A549 (cell line): ENCODE results near the gene ANO3. TPM values are rescaled to one million over a fixed set of nuclear protein-coding genes. Genes with fewer than 3 reads are reported as not detected.

Experiments
- ATAC-seq, 2 experiments: fragments of 200-7000 bp in 1 of 2; fragments of >200 bp in 1 of 2; cut with Nextera tagmentation in 1 of 2; cut with Tn5 transposase in 1 of 2; 3 replicates each; pipeline versions ENCODE4 v1.8.0 to v1.9.1; 2018 to 2020; ENCODE audit warnings: mild to moderate bottlenecking in 1 of 2, moderate library complexity in 1 of 2
- CTCF ChIA-PET: fragments of 300-600 bp; sonication (Branson Sonifier 250); formaldehyde crosslinking; extraction: SDS; loops from one replicate; lab custom pipeline; 2021; ENCODE audit warnings: antibody characterized with exemption, inconsistent platforms; lab: Yijun Ruan, JAX
- POLR2A ChIA-PET: fragments of 350-600 bp; formaldehyde crosslinking; extraction: SDS; loops from one replicate; lab custom pipeline; 2021; ENCODE audit warnings: antibody characterized with exemption, inconsistent platforms; lab: Yijun Ruan, JAX
- DNase-seq, 2 experiments: peaks; one replicate each; pipeline versions ENCODE4 v3.0.0 to v3.0.0-alpha.2; 2011 to 2016; ENCODE audit warnings: low read depth in 1 of 2, low spot score in 1 of 2
- FAIRE-seq: peaks from 2 replicates; lab custom pipeline; 2011; peaks lifted over from hg19 to GRCh38; lab: Jason Lieb, UNC
- H3K27ac ChIP-seq, 2 experiments: fragments of >200 bp; sonication (Bioruptor Twin); formaldehyde crosslinking; 3 replicates each; pipeline ENCODE4 v1.5.1; 2016 to 2017
- H3K4me1 ChIP-seq: fragments of >200 bp; sonication (Bioruptor Twin); formaldehyde crosslinking; 3 replicates; pipeline ENCODE4 v1.6.1; 2016
- H3K4me2 ChIP-seq: fragments of >200 bp; sonication (Bioruptor Twin); formaldehyde crosslinking; 3 replicates; pipeline ENCODE4 v1.6.1; 2016
- H3K4me3 ChIP-seq: fragments of >200 bp; sonication (Bioruptor Twin); formaldehyde crosslinking; 3 replicates; pipeline ENCODE4 v1.5.1; 2016
- H3K9me3 ChIP-seq: fragments of >200 bp; sonication (Bioruptor Twin); formaldehyde crosslinking; 3 replicates; pipeline ENCODE4 v1.6.1; 2016
- CBX2 ChIP-seq: fragments of 200-600 bp; sonication (generic); IDR thresholded peaks from 2 replicates; pipeline ENCODE4 v1.6.1; 2016; ENCODE audit warnings: low read depth, mild to moderate bottlenecking, borderline replicate concordance
- CEBPB ChIP-seq, 2 experiments: fragments of >200 bp in 1 of 2; sonication (Bioruptor Twin) in 1 of 2; formaldehyde crosslinking in 1 of 2; IDR thresholded peaks; 2 replicates each; pipeline ENCODE4 v1.6.1; 2012 to 2016
- ESRRA ChIP-seq: fragments of 150-350 bp; IDR thresholded peaks from 2 replicates; pipeline ENCODE4 v1.6.1; 2014; ENCODE audit warnings: mild to moderate bottlenecking, low read length, borderline replicate concordance
- FOSB ChIP-seq: fragments of 250-450 bp; sonication (Bioruptor Pico); IDR thresholded peaks from 2 replicates; pipeline ENCODE4 v1.5.0; 2020; ENCODE audit warnings: mild to moderate bottlenecking, moderate library complexity
- FOSL2 ChIP-seq, 2 experiments: fragments of 450-650 bp in 1 of 2; fragments of >200 bp in 1 of 2; sonication (Bioruptor Twin) in 1 of 2; formaldehyde crosslinking; IDR thresholded peaks; 2 replicates each; pipeline versions ENCODE4 v1.5.0 to v1.6.1; 2016 to 2020; ENCODE audit warnings: mild to moderate bottlenecking in 1 of 2, moderate library complexity in 1 of 2
- GATA3 ChIP-seq: IDR thresholded peaks from 2 replicates; pipeline ENCODE4 v1.6.1; 2012; ENCODE audit warnings: borderline replicate concordance
- HOXB13 ChIP-seq: fragments of 250-450 bp; sonication (Bioruptor Pico); IDR thresholded peaks from 2 replicates; pipeline ENCODE4 v1.5.0; 2020; ENCODE audit warnings: low read depth, mild to moderate bottlenecking, moderate library complexity
- JUNB ChIP-seq: fragments of >200 bp; sonication (Bioruptor Twin); formaldehyde crosslinking; IDR thresholded peaks from 2 replicates; pipeline ENCODE4 v1.6.1; 2016
- MAZ ChIP-seq: fragments of 150-350 bp; IDR thresholded peaks from 2 replicates; pipeline ENCODE4 v1.6.1; 2014; ENCODE audit warnings: antibody characterized with exemption, low read depth, low read length, borderline replicate concordance
- RCOR1 ChIP-seq: fragments of 150-350 bp; IDR thresholded peaks from 2 replicates; pipeline ENCODE4 v1.6.1; 2014; ENCODE audit warnings: antibody characterized with exemption, low read length, low read depth
- TP53 ChIP-seq: fragments of 250-450 bp; sonication (Bioruptor Pico); IDR thresholded peaks from 2 replicates; pipeline ENCODE4 v1.5.0; 2021; ENCODE audit warnings: mild to moderate bottlenecking, moderate library complexity
- ZC3H11A ChIP-seq: fragments of 450-650 bp; IDR thresholded peaks from 2 replicates; pipeline ENCODE4 v1.6.1; 2014; ENCODE audit warnings: antibody characterized with exemption, mild to moderate bottlenecking
- WGBS: methylation state at CpG from one replicate; pipeline ENCODE4 v1.1.6; 2017; ENCODE audit errors: missing lambda C conversion rate; 5-methylcytosine and 5-hydroxymethylcytosine counted together
- polyA plus RNA-seq, 4 experiments: library from polyadenylated mRNA; depleted of rRNA in 3 of 4; stranded (reverse); fragments of >200 nt; fragmentation: RNase III in 1 of 4; extraction: RNeasy Plus Mini Kit Qiagen cat#74134 plus additional on column Dnase treatment in 1 of 4; gene quantifications; 2 replicates in 3 of 4; 3 replicates in 1 of 4; pipeline ENCODE4 v1.2.3, GENCODE V29; 2011 to 2017
- TF ChIP-seq, protein P1 (sequence below): fragments of 150-350 bp; IDR thresholded peaks from 2 replicates; pipeline ENCODE4 v1.6.1; 2014; ENCODE audit warnings: low read depth, mild to moderate bottlenecking, low read length
- TF ChIP-seq, protein P2 (sequence below): fragments of >200 bp; sonication (Bioruptor Twin); formaldehyde crosslinking; IDR thresholded peaks from 3 replicates; pipeline ENCODE4 v1.5.1; 2016
- TF ChIP-seq, protein P3 (sequence below): fragments of >200 bp; sonication (Bioruptor Twin); formaldehyde crosslinking; IDR thresholded peaks from 3 replicates; pipeline ENCODE4 v1.6.1; 2016
- TF ChIP-seq, protein P4 (sequence below): fragments of 250-450 bp; sonication (Bioruptor Pico); IDR thresholded peaks from 2 replicates; pipeline ENCODE4 v1.5.0; 2020; ENCODE audit warnings: low read depth, mild to moderate bottlenecking, moderate library complexity
- TF ChIP-seq, protein P5 (sequence below): fragments of 200-600 bp; sonication (generic); IDR thresholded peaks from 2 replicates; pipeline ENCODE4 v1.6.1; 2016; ENCODE audit warnings: antibody characterized with exemption, mild to moderate bottlenecking, moderate library complexity

ANO3 gene
- polyA plus RNA-seq, 2 of the 4 experiments (the other 2 are of a cell fraction), result not detected

DNA sequence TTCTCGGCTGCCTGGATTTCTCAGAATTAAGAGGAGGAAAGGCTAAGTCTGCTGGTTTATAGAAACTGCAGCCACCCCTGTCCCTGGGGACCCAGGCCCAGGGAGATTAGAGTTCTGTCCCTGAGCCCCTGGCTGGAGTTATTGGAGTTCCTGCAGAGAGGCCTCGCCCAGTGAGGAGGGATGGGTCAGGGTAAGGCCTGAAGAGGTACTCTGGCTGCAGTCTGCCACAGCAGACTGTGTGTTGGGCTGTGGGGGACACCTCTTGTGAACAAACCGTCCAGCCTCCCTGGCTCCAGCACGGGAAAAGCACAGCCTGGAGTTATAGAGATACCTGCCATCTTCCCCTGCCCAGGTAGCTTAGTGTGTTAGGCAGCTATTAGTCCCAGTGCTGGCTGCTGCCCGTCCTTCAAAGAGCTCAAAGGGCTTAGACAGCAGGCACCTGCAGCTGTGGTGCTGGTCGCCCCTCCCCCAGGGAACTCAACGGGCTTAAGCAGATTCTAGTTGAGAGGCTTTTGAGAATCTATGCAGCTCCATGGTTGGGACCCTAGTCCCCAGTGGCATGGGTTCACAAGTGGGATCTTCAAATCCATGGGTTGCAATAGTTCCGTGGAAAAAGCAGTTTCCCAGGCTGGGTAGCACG is 276.7 kb downstream of the ANO3 start:
- CTCF ChIA-PET, result no interaction called here

DNA sequence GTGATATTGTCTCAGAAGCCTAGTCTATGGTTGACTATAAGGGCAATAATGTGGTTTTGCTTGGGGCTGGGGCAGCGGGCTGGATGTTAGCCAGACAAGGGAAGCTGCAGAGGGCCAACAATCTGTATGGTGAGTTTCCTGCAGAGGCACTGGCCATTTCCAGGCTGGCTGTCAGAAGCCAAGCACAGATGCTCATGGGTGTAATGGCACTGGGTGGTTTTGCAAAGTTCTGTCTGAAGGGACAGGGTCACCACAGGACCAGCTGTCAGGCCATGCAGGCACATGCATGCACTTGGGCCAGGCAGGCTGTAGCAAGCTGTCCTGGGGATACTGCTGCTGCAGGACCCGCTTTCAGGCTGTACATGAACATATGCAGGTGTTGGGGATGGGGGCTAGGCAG is 281.8 kb downstream of the ANO3 start:
- Histone ChIP-seq H3K27ac (no peak overlapping the region), H3K4me2 (no peak overlapping the region), H3K9me3 (0 out of 3 replicates have a peak, but pooled peaks cover 4% of the 10 kb centered on the region), H3K4me1 (no peaks in the 10 kb centered on the region), H3K4me3 (no peak overlapping the region)
- POLR2A ChIA-PET, result no interaction called here
- CTCF ChIA-PET, result no interaction called here
- WGBS, result 38% methylated on average over 2 of the region's 2 CpGs
- FAIRE-seq, result no peak
- no peak for ATAC-seq
- no peak for TF ChIP-seq HOXB13
- TF ChIP-seq, protein P1, sequence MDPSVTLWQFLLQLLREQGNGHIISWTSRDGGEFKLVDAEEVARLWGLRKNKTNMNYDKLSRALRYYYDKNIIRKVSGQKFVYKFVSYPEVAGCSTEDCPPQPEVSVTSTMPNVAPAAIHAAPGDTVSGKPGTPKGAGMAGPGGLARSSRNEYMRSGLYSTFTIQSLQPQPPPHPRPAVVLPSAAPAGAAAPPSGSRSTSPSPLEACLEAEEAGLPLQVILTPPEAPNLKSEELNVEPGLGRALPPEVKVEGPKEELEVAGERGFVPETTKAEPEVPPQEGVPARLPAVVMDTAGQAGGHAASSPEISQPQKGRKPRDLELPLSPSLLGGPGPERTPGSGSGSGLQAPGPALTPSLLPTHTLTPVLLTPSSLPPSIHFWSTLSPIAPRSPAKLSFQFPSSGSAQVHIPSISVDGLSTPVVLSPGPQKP, result no peak
- TF ChIP-seq JUNB, result no peak
- TF ChIP-seq ESRRA, result no peak
- TF ChIP-seq RCOR1, result no peak
- no peak for TF ChIP-seq GATA3
- TF ChIP-seq ZC3H11A, result no peak
- TF ChIP-seq, protein P2, sequence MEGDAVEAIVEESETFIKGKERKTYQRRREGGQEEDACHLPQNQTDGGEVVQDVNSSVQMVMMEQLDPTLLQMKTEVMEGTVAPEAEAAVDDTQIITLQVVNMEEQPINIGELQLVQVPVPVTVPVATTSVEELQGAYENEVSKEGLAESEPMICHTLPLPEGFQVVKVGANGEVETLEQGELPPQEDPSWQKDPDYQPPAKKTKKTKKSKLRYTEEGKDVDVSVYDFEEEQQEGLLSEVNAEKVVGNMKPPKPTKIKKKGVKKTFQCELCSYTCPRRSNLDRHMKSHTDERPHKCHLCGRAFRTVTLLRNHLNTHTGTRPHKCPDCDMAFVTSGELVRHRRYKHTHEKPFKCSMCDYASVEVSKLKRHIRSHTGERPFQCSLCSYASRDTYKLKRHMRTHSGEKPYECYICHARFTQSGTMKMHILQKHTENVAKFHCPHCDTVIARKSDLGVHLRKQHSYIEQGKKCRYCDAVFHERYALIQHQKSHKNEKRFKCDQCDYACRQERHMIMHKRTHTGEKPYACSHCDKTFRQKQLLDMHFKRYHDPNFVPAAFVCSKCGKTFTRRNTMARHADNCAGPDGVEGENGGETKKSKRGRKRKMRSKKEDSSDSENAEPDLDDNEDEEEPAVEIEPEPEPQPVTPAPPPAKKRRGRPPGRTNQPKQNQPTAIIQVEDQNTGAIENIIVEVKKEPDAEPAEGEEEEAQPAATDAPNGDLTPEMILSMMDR, result no peak
- TF ChIP-seq, protein P3, sequence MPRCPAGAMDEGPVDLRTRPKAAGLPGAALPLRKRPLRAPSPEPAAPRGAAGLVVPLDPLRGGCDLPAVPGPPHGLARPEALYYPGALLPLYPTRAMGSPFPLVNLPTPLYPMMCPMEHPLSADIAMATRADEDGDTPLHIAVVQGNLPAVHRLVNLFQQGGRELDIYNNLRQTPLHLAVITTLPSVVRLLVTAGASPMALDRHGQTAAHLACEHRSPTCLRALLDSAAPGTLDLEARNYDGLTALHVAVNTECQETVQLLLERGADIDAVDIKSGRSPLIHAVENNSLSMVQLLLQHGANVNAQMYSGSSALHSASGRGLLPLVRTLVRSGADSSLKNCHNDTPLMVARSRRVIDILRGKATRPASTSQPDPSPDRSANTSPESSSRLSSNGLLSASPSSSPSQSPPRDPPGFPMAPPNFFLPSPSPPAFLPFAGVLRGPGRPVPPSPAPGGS, result no peak
- no peak for TF ChIP-seq FOSB (CRISPR knock-in tag)
- TF ChIP-seq MAZ, result no peak
- no peak for TF ChIP-seq FOSL2 (IDR thresholded peaks at IDR 0.05)
- no peak for TF ChIP-seq FOSL2 (CRISPR knock-in tag; IDR thresholded peaks at IDR 0.05)
- TF ChIP-seq CBX2, result no peak
- no peak for TF ChIP-seq CEBPB (IDR thresholded peaks at IDR 0.05)
- TF ChIP-seq, protein P4, sequence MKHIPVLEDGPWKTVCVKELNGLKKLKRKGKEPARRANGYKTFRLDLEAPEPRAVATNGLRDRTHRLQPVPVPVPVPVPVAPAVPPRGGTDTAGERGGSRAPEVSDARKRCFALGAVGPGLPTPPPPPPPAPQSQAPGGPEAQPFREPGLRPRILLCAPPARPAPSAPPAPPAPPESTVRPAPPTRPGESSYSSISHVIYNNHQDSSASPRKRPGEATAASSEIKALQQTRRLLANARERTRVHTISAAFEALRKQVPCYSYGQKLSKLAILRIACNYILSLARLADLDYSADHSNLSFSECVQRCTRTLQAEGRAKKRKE (CRISPR knock-in tag), result no peak
- no peak for TF ChIP-seq TP53 (CRISPR knock-in tag)
- no peak for DNase-seq

More for the DNA sequence above, 276.7 kb downstream of the ANO3 start:
- no peaks in the 10 kb centered on the region for H3K4me1 ChIP-seq
- TF ChIP-seq, protein P5, sequence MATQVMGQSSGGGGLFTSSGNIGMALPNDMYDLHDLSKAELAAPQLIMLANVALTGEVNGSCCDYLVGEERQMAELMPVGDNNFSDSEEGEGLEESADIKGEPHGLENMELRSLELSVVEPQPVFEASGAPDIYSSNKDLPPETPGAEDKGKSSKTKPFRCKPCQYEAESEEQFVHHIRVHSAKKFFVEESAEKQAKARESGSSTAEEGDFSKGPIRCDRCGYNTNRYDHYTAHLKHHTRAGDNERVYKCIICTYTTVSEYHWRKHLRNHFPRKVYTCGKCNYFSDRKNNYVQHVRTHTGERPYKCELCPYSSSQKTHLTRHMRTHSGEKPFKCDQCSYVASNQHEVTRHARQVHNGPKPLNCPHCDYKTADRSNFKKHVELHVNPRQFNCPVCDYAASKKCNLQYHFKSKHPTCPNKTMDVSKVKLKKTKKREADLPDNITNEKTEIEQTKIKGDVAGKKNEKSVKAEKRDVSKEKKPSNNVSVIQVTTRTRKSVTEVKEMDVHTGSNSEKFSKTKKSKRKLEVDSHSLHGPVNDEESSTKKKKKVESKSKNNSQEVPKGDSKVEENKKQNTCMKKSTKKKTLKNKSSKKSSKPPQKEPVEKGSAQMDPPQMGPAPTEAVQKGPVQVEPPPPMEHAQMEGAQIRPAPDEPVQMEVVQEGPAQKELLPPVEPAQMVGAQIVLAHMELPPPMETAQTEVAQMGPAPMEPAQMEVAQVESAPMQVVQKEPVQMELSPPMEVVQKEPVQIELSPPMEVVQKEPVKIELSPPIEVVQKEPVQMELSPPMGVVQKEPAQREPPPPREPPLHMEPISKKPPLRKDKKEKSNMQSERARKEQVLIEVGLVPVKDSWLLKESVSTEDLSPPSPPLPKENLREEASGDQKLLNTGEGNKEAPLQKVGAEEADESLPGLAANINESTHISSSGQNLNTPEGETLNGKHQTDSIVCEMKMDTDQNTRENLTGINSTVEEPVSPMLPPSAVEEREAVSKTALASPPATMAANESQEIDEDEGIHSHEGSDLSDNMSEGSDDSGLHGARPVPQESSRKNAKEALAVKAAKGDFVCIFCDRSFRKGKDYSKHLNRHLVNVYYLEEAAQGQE, result no peak
- TF ChIP-seq, all 56 proteins: peak for 0
- POLR2A ChIA-PET, result no interaction called here
- ATAC-seq, result no peak
- DNase-seq, result no peak
- no peak overlapping the region for H3K4me3 ChIP-seq
- 0 out of 3 replicates have a peak, but pooled peaks cover 4% of the 10 kb centered on the region for H3K9me3 ChIP-seq
- WGBS, result 42% methylated on average over 7 of the region's 9 CpGs
- no peak overlapping the region for H3K4me2 ChIP-seq
- H3K27ac ChIP-seq, result no peak overlapping the region
- no peak for FAIRE-seq
